Heart left ventricle (tissue), 16 donors: ENCODE data around the gene IGFBP7. TPM values are rescaled to one million over a fixed set of nuclear protein-coding genes. Genes with fewer than 3 reads are reported as not detected.

Experiments
- ATAC-seq, 4 donors: fragments of 200-7000 bp; cut with Tn5 transposase; one replicate each; pipeline ENCODE4 v1.9.1; 2020 to 2022; ENCODE audit warnings: moderate library complexity in 4 of 4, mild to moderate bottlenecking in 3 of 4, moderate number of reproducible peaks in 1 of 4
- DNase-seq, 5 donors: peaks; one replicate each; pipeline ENCODE4 v3.0.0-alpha.2; 2020
- H3K27ac ChIP-seq, 12 donors: fragments of 200-600 bp; sonication (generic) in 4 of 12; one replicate each; pipeline versions ENCODE4 v1.5.0 to v1.8.0; 2016 to 2022; ENCODE audit warnings: mild to moderate bottlenecking in 2 of 12
- H3K27me3 ChIP-seq, 9 donors: fragments of 200-600 bp; sonication (generic) in 2 of 9; one replicate each; pipeline versions ENCODE4 v1.5.1 to v1.8.0; 2016 to 2022; ENCODE audit warnings: mild to moderate bottlenecking in 3 of 9
- H3K36me3 ChIP-seq, 9 donors: fragments of 200-600 bp; sonication (generic) in 2 of 9; one replicate each; pipeline versions ENCODE4 v1.5.0 to v1.8.0; 2018 to 2022; ENCODE audit warnings: mild to moderate bottlenecking in 2 of 9
- H3K4me1 ChIP-seq, 12 donors: fragments of 200-600 bp; sonication (generic) in 4 of 12; one replicate each; pipeline versions ENCODE4 v1.5.0 to v1.8.0; 2016 to 2022; ENCODE audit warnings: mild to moderate bottlenecking in 3 of 12
- H3K4me3 ChIP-seq, 12 donors: fragments of 200-600 bp; sonication (generic) in 4 of 12; one replicate each; pipeline versions ENCODE4 v1.5.0 to v1.8.0; 2017 to 2022; ENCODE audit warnings: mild to moderate bottlenecking in 9 of 12, moderate library complexity in 4 of 12
- H3K9me3 ChIP-seq, 12 donors: fragments of 200-600 bp; sonication (generic) in 4 of 12; one replicate each; pipeline versions ENCODE4 v1.5.0 to v1.8.0; 2016 to 2022; ENCODE audit warnings: mild to moderate bottlenecking in 1 of 12
- POLR2A ChIP-seq, 2 donors: fragments of 450-650 bp; IDR thresholded peaks; one replicate each; pipeline ENCODE4 v1.6.1; 2017; ENCODE audit warnings: antibody characterized with exemption in 2 of 2, mild to moderate bottlenecking in 2 of 2, moderate library complexity in 2 of 2
- WGBS, 4 donors: extraction: QIAGEN DNeasy Blood & Tissue Kit in 2 of 4; methylation state at CpG; one replicate each; pipeline versions ENCODE4 v1.1.5 to v1.1.7; 2013 to 2018; 5-methylcytosine and 5-hydroxymethylcytosine counted together
- intact Hi-C, 10 donors: fragments of 100-400 bp; cut with DNase I; formaldehyde crosslinking; loops; one replicate each; pipeline versions ENCODE4 v1.11.1 to v1.14.2; 2022
- polyA plus RNA-seq, 2 donors: library from polyadenylated mRNA; stranded (reverse); fragments of 200-250 nt; gene quantifications; one replicate each; pipeline ENCODE4 v1.2.3, GENCODE V29; 2013
- total RNA-seq, 9 donors: library from RNA; depleted of rRNA in 2 of 9; stranded (reverse); fragments of >200 nt in 2 of 9; fragmentation: NEBNext Ultra II Directional in 3 of 9; extraction: Animal tissue kit (Norgen Biotek cat#: 25700) in 3 of 9; gene quantifications; one replicate each; pipeline versions ENCODE4 v1.1.0 to v1.2.4, GENCODE V29; 2016 to 2023
- TF ChIP-seq, protein P1 (sequence below), 12 donors: fragments of 200-600 bp; sonication (generic) in 4 of 12; IDR thresholded peaks; one replicate each; pipeline versions ENCODE4 v1.5.0 to v1.8.0; 2018 to 2022; ENCODE audit warnings: antibody characterized with exemption in 12 of 12, mild to moderate bottlenecking in 5 of 12
- donor health status: ischemic (EF 13 %, LVEDD 7.1; RV severe dilation, severe dysfunction).
- donor health status: healthy with polysubstance abuse.
- donor health status: DM: no; HTN: yes; CAD: no.
- donor health status: DM: no; HTN: no; CAD: no.
- donor health status: ischemic (EF 25% LVEDD 6.9; RV normal size, moderate dysfunction).
- donor health status: ischemic (EF 25% LVEDD 5.7; RV mildly dilated, moderate dysfunction).
- donor health status: healthy.
- donor health status: DM: yes; HTN: yes; CAD: no.
- donor health status: ischemic (EF 35%, LVEDD 5.7; RV mildly dilated, moderate dysfunction).
- donor health status: nonischemic (EF 11% LVEDD 7.7; RV severe dilation, severe dysfunction).
- donor health status: DM: yes; HTN: yes; CAD: no.
- donor health status: PGD.
- donor health status: ischemic (EF 29% LVEDD 5.4; RV normal size, mild dysfunction).
- donor health status: nonischemic (EF 23%, LVEDD 6.1; RV moderate dilation, normal function).

Gene IGFBP7
- total and polyA plus RNA-seq, 11 donors = 458 to 1,088 (median 585) TPM

GRCh38 chr4:57097711-57098110 lies 12.5 kb downstream of the IGFBP7 start:
- WGBS, 4 donors = 63 to 74% (median 66%) methylated on average over 2 of the region's 2 CpGs
- H3K27me3 ChIP-seq = no peaks in the 10 kb centered on the region
- no peaks in the 10 kb centered on the region for H3K9me3 ChIP-seq
- DNase-seq (no peak), ATAC-seq (no peak)
- peaks cover 0 to 14% (median 0%) of the 10 kb centered on the region in 9 donors for H3K36me3 ChIP-seq
- H3K4me1 ChIP-seq = peaks cover 20 to 100% (median 84%) of the 10 kb centered on the region in 12 donors
- TF ChIP-seq, protein P1, sequence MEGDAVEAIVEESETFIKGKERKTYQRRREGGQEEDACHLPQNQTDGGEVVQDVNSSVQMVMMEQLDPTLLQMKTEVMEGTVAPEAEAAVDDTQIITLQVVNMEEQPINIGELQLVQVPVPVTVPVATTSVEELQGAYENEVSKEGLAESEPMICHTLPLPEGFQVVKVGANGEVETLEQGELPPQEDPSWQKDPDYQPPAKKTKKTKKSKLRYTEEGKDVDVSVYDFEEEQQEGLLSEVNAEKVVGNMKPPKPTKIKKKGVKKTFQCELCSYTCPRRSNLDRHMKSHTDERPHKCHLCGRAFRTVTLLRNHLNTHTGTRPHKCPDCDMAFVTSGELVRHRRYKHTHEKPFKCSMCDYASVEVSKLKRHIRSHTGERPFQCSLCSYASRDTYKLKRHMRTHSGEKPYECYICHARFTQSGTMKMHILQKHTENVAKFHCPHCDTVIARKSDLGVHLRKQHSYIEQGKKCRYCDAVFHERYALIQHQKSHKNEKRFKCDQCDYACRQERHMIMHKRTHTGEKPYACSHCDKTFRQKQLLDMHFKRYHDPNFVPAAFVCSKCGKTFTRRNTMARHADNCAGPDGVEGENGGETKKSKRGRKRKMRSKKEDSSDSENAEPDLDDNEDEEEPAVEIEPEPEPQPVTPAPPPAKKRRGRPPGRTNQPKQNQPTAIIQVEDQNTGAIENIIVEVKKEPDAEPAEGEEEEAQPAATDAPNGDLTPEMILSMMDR (IDR thresholded peaks at IDR 0.05) = no peak
- no peak for TF ChIP-seq POLR2A (IDR thresholded peaks at IDR 0.05)
- peak overlapping the region; percentile 44 to 97 (median 79) for H3K27ac ChIP-seq
- intact Hi-C loops = no loop called here
- no peak overlapping the region for H3K4me3 ChIP-seq

DNA sequence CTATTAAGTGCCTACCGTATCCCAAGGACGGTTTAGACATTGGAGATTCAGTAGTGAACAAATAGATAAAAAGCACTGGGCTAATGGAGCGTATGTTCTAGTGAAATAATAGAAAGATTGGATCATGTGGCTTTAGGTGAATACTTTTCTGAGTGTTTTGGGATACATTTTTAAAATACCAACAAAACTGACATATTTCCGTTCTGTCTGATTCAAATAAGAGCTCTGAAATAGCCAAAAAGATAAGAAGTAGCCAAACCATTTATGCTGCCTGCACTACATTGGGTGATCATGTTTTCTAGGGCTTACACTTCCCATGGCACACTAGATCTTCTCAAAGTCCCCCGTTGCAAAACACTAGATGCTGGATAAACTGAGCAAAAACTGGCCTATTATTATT lies 14.2 kb downstream of the IGFBP7 start:
- intact Hi-C loops = no loop called here
- Histone ChIP-seq H3K27me3 (no peaks in the 10 kb centered on the region), H3K9me3 (no peaks in the 10 kb centered on the region), H3K4me3 (no peak overlapping the region), H3K4me1 (peaks cover 16 to 100% (median 83%) of the 10 kb centered on the region in 12 donors), H3K27ac (peak overlapping the region in 9 of 12 donors; percentile 12 to 96 (median 60)), H3K36me3 (peaks cover 0 to 14% (median 0%) of the 10 kb centered on the region in 9 donors)
- ATAC-seq = no peak
- 42 to 49% (median 46%) methylated on average over 5 of the region's 5 CpGs for WGBS, 4 donors
- no peak for DNase-seq
- no peak for TF ChIP-seq POLR2A (IDR thresholded peaks at IDR 0.05)
- TF ChIP-seq, protein P1 (IDR thresholded peaks at IDR 0.05) = no peak

- H3K27ac ChIP-seq = peak overlapping the region; percentile 11 to 96 (median 40)
- H3K9me3 ChIP-seq = no peaks in the 10 kb centered on the region
- intact Hi-C loops = no loop called here
- 87 to 94% (median 91%) methylated on average over 2 of the region's 2 CpGs for WGBS, 4 donors
- H3K4me3 ChIP-seq = no peak overlapping the region
- H3K36me3 ChIP-seq = peaks cover 0 to 17% (median 0%) of the 10 kb centered on the region in 9 donors
- H3K27me3 ChIP-seq = no peaks in the 10 kb centered on the region
- no peak for ATAC-seq
- TF ChIP-seq POLR2A (IDR thresholded peaks at IDR 0.05) = no peak
- TF ChIP-seq, protein P1 (IDR thresholded peaks at IDR 0.05) = no peak
- no peak for DNase-seq
- peaks cover 16 to 100% (median 83%) of the 10 kb centered on the region in 12 donors for H3K4me1 ChIP-seq
Measured at GRCh38 chr4:57095245-57095644, 14.9 kb downstream of the IGFBP7 start.

- Histone ChIP-seq H3K27ac (peak overlapping the region in 11 of 12 donors; percentile 11 to 96 (median 41)), H3K4me3 (no peak overlapping the region), H3K9me3 (no peaks in the 10 kb centered on the region), H3K27me3 (no peaks in the 10 kb centered on the region), H3K36me3 (peaks cover 0 to 18% (median 1%) of the 10 kb centered on the region in 9 donors), H3K4me1 (peaks cover 16 to 100% (median 84%) of the 10 kb centered on the region in 12 donors)
- intact Hi-C loops = no loop called here
- peak in 1 of 4 donors; percentile 11 for ATAC-seq
- 72 to 77% (median 75%) methylated on average over 3 of the region's 3 CpGs for WGBS, 4 donors
- TF ChIP-seq POLR2A (IDR thresholded peaks at IDR 0.05) = no peak
- TF ChIP-seq, protein P1 (IDR thresholded peaks at IDR 0.05) = no peak
- DNase-seq = no peak
Measured at GRCh38 chr4:57094832-57095223, 15.4 kb downstream of the IGFBP7 start.
